22Rv1 (cell line): ENCODE data around the gene ERICH6B.

Experiments used
- ZFX ChIP-seq: fragments of 450-650 bp; IDR thresholded peaks from 2 replicates; pipeline ENCODE4 v1.6.1; 2017; ENCODE audit warnings: antibody characterized with exemption, borderline replicate concordance
- TF ChIP-seq, protein P1 (sequence below): fragments of 450-650 bp; IDR thresholded peaks from 2 replicates; pipeline ENCODE4 v1.5.1; 2017; ENCODE audit warnings: mild to moderate bottlenecking

DNA sequence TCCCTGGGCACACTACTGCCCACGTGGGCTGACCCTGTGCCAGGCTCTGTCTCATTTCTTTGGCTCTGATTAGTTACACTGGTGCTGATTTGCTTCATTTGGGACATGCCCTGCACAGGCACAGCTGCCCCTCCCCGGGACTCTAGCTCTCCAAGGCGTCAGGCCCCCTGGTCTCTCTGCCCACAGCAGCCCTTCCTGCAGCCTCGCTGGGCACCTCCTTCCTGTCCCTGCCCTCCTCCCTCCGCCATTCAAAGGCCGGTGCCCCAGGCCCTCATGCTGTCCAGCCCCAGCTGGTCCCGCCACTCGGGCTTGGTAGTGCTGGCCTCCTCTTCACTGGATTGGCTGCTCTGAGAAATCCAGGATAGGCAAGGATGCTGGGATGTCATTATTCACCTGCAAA lies 73.1 kb downstream of the ERICH6B start:
- TF ChIP-seq, protein P1, sequence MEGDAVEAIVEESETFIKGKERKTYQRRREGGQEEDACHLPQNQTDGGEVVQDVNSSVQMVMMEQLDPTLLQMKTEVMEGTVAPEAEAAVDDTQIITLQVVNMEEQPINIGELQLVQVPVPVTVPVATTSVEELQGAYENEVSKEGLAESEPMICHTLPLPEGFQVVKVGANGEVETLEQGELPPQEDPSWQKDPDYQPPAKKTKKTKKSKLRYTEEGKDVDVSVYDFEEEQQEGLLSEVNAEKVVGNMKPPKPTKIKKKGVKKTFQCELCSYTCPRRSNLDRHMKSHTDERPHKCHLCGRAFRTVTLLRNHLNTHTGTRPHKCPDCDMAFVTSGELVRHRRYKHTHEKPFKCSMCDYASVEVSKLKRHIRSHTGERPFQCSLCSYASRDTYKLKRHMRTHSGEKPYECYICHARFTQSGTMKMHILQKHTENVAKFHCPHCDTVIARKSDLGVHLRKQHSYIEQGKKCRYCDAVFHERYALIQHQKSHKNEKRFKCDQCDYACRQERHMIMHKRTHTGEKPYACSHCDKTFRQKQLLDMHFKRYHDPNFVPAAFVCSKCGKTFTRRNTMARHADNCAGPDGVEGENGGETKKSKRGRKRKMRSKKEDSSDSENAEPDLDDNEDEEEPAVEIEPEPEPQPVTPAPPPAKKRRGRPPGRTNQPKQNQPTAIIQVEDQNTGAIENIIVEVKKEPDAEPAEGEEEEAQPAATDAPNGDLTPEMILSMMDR = no peak
- TF ChIP-seq ZFX = no peak
